Esophagus squamous epithelium (tissue), 5 donors: ENCODE data around the gene RAD52. TPM values are rescaled to one million over a fixed set of nuclear protein-coding genes. Genes with fewer than 3 reads are reported as not detected.

Experiments
- DNase-seq: peaks from one replicate; lab custom pipeline; 2025; lab: John Stamatoyannopoulos, UW
- H3K27ac ChIP-seq, 4 donors: fragments of 200-600 bp; sonication (generic); one replicate each; pipeline ENCODE4 v1.5.1; 2016 to 2019; ENCODE audit warnings: mild to moderate bottlenecking in 1 of 4
- H3K27me3 ChIP-seq, 4 donors: fragments of 200-600 bp; sonication (generic); 1 replicate in 3 of 4; 2 replicates in 1 of 4; pipeline versions ENCODE4 v1.5.1 to v1.6.0; 2017 to 2021; ENCODE audit warnings: antibody characterized with exemption in 1 of 4
- H3K36me3 ChIP-seq, 3 donors: fragments of 200-600 bp; sonication (generic); one replicate each; pipeline ENCODE4 v1.5.1; 2016 to 2019
- H3K4me1 ChIP-seq, 3 donors: fragments of 200-600 bp; sonication (generic); one replicate each; pipeline ENCODE4 v1.5.1; 2017 to 2019
- H3K4me3 ChIP-seq, 4 donors: fragments of 200-600 bp; sonication (generic); 1 replicate in 3 of 4; 2 replicates in 1 of 4; pipeline ENCODE4 v1.5.1; 2016 to 2019; ENCODE audit warnings: mild to moderate bottlenecking in 2 of 4, moderate library complexity in 1 of 4
- H3K9me3 ChIP-seq, 3 donors: fragments of 200-600 bp; sonication (generic); one replicate each; pipeline ENCODE4 v1.5.1; 2016 to 2019
- POLR2A ChIP-seq, 4 donors: fragments of 450-650 bp; IDR thresholded peaks; one replicate each; pipeline ENCODE4 v1.6.1; 2017; ENCODE audit warnings: antibody characterized with exemption in 4 of 4, mild to moderate bottlenecking in 4 of 4, moderate library complexity in 3 of 4
- WGBS, 2 donors: methylation state at CpG; one replicate each; pipeline ENCODE4 v1.1.5; 2018; 5-methylcytosine and 5-hydroxymethylcytosine counted together
- intact Hi-C: fragments of 100-400 bp; cut with DNase I; formaldehyde crosslinking; loops from one replicate; pipeline ENCODE4 v1.15.0; 2022
- total RNA-seq, 4 donors: library from RNA; depleted of rRNA; stranded (reverse); fragments of >200 nt; gene quantifications; one replicate each; pipeline ENCODE4 v1.1.0, GENCODE V29; 2016
- TF ChIP-seq, protein P1 (sequence below), 6 experiments: fragments of 450-650 bp in 4 of 6; fragments of 200-600 bp in 2 of 6; sonication (generic) in 2 of 6; IDR thresholded peaks; one replicate each; pipeline ENCODE4 v1.5.1; 2016 to 2019; ENCODE audit warnings: antibody characterized with exemption in 6 of 6, mild to moderate bottlenecking in 4 of 6, moderate library complexity in 4 of 6
- donor health status: DM: yes; HTN: yes; CAD: no.

The RAD52 gene
- total RNA-seq, 4 donors from 2014 or later: 6.2 to 8.0 (median 7.5) TPM

DNA sequence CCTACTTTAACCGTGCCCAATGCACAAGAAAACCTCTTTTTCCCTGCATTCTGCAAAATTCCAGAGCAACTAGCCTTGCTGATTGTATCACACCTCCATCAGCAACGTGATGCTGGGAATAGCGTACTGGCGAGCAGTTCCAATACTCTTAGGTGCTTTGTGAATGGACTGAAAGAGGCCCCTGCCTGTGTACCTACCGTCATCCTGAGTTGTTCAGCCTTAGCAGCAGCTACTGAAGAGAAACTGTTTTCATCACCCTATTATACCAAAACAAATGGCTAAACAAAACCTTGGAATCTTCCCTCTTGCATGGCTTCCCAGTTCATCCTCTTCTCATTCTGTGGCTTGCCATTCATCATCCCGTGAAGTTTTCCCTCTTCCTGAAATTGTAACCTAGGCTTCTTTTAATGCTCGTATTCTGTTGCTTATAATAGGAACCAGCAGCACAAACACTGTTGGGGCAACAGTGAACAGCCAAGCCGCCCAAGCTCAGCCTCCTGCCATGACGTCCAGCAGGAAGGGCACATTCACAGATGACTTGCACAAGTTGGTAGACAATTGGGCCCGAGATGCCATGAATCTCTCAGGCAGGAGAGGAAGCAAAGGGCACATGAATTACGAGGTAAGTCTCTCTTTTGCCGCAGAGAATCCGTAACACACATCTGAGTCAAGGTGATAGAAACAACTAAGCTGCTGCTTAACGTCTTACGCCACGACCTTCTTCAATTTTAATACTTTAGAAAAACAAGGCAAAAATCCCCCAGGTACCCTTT is 41.9 kb downstream of the RAD52 start:
- Histone ChIP-seq H3K4me3 (no peak overlapping the region), H3K27me3 (no peaks in the 10 kb centered on the region), H3K27ac (no peak overlapping the region), H3K9me3 (no peaks in the 10 kb centered on the region), H3K36me3 (peaks cover 22 to 100% (median 69%) of the 10 kb centered on the region in 3 donors), H3K4me1 (peaks cover 0 to 2% (median 0%) of the 10 kb centered on the region in 3 donors)
- TF ChIP-seq POLR2A (IDR thresholded peaks at IDR 0.05): no peak
- TF ChIP-seq, protein P1, sequence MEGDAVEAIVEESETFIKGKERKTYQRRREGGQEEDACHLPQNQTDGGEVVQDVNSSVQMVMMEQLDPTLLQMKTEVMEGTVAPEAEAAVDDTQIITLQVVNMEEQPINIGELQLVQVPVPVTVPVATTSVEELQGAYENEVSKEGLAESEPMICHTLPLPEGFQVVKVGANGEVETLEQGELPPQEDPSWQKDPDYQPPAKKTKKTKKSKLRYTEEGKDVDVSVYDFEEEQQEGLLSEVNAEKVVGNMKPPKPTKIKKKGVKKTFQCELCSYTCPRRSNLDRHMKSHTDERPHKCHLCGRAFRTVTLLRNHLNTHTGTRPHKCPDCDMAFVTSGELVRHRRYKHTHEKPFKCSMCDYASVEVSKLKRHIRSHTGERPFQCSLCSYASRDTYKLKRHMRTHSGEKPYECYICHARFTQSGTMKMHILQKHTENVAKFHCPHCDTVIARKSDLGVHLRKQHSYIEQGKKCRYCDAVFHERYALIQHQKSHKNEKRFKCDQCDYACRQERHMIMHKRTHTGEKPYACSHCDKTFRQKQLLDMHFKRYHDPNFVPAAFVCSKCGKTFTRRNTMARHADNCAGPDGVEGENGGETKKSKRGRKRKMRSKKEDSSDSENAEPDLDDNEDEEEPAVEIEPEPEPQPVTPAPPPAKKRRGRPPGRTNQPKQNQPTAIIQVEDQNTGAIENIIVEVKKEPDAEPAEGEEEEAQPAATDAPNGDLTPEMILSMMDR (IDR thresholded peaks at IDR 0.05): no peak
- intact Hi-C loops: no loop called here
- 81 to 85% methylated on average over 14 to 15 of the region's 16 CpGs for WGBS, 2 donors
- no peak for DNase-seq

DNA sequence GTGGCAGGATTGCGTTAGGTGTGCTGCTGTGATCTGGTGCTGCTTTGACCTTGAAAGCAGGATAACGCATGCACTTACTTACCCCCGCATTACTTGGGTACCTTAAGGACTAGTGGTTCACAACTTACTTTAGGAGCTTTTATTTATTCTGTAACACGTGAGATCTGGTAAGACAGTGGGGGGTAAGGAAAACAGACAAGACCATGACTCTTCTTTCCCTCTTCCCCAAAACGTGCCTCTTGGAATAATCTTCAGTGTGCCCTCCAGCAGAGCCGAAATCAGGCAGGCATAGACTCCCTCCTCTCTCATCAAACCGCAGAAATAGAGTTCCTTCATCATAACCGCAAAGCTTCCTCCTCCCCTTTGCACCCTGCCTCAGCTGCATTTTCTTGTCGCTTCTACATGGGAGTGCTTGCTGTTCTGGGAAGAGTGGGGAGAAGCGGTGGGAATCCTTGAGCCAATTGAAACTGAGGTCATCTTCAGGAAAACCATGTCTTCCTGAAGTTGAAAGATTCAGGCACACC is 43.4 kb downstream of the RAD52 start:
- peaks cover 22 to 100% (median 73%) of the 10 kb centered on the region in 3 donors for H3K36me3 ChIP-seq
- WGBS, 2 donors: 80 to 87% methylated on average over 10 of the region's 10 CpGs
- TF ChIP-seq, protein P1 (IDR thresholded peaks at IDR 0.05): no peak
- no peak for TF ChIP-seq POLR2A (IDR thresholded peaks at IDR 0.05)
- no peaks in the 10 kb centered on the region for H3K27me3 ChIP-seq
- peaks cover 0 to 5% (median 0%) of the 10 kb centered on the region in 3 donors for H3K4me1 ChIP-seq
- intact Hi-C loops: no loop called here
- H3K27ac ChIP-seq: no peak overlapping the region
- H3K9me3 ChIP-seq: no peaks in the 10 kb centered on the region
- no peak for DNase-seq
- H3K4me3 ChIP-seq: no peak overlapping the region

DNA sequence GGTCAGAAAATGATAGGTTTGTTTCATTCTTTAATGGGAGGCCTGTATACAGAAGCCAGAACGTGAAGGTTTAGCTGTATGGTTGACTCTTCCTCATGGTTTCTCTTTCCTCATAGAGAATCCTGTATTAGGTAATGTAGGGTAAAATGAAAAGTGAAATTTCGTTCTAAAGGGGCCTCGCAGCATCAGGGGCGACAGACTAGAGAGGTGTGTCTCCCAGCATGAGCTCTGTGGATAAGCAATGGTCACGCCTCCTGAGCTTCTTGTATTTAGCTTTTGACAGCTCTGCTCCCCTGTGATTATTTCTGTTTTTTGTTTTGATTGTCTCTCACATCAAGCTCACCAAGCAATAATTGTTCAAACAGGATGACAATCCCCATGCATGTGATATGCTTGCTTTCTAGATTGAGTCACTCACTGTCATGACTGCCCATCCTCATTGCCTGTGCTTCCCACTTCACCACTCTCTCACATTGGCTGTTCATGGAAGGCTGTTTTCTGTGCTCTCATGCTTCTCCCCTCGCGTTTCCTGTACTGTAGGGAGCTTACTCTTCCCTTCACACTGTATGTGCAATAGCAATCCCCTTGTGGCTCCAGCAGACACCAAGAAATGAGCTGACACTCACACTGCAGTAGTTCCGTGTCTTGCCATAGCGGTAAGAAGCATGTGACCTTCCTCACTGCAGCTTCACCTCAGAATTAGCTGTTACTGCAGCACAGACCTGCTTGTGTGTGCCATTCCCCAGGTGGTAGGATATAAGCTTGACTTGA is 44.0 kb downstream of the RAD52 start:
- intact Hi-C loops: no loop called here

DNA sequence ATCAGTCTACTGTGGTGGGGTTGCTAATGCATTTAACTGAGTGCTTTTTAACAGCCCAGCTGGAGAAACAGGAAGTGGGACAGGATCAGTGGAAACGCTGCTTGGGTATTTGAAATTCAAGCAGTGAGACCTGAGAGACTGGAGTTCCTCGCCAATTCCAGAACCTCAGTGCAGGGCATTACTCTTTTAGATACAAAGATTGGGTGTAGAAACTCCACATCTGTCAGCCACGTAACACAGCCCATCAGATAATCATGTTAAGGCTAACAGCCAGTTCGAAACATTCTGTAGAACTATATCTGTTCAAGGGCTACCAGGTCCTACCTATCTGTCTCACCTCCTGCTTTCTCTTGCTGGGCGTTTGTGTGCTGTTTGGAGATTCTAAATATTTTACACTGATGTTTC is 45.5 kb downstream of the RAD52 start:
- H3K4me3 ChIP-seq: no peak overlapping the region
- H3K27ac ChIP-seq: no peak overlapping the region
- H3K4me1 ChIP-seq: peaks cover 0 to 5% (median 0%) of the 10 kb centered on the region in 3 donors
- no peaks in the 10 kb centered on the region for H3K27me3 ChIP-seq
- 74 to 81% methylated on average over 5 of the region's 5 CpGs for WGBS, 2 donors
- H3K9me3 ChIP-seq: no peaks in the 10 kb centered on the region
- intact Hi-C loops: no loop called here
- TF ChIP-seq, protein P1 (IDR thresholded peaks at IDR 0.05): no peak
- no peak for TF ChIP-seq POLR2A (IDR thresholded peaks at IDR 0.05)
- DNase-seq: no peak
- peaks cover 20 to 100% (median 76%) of the 10 kb centered on the region in 3 donors for H3K36me3 ChIP-seq

More for the DNA sequence above, 44.0 kb downstream of the RAD52 start:
- no peak for DNase-seq
- 82 to 88% methylated on average over 9 of the region's 9 CpGs for WGBS, 2 donors
- Histone ChIP-seq H3K4me3 (no peak overlapping the region), H3K9me3 (no peaks in the 10 kb centered on the region), H3K4me1 (peaks cover 0 to 5% (median 0%) of the 10 kb centered on the region in 3 donors), H3K27ac (no peak overlapping the region), H3K27me3 (no peaks in the 10 kb centered on the region), H3K36me3 (peaks cover 22 to 100% (median 80%) of the 10 kb centered on the region in 3 donors)
- TF ChIP-seq POLR2A (IDR thresholded peaks at IDR 0.05): no peak
- TF ChIP-seq, protein P1 (IDR thresholded peaks at IDR 0.05): no peak
